ENCODE measurements around the gene PAK4.

DNA sequence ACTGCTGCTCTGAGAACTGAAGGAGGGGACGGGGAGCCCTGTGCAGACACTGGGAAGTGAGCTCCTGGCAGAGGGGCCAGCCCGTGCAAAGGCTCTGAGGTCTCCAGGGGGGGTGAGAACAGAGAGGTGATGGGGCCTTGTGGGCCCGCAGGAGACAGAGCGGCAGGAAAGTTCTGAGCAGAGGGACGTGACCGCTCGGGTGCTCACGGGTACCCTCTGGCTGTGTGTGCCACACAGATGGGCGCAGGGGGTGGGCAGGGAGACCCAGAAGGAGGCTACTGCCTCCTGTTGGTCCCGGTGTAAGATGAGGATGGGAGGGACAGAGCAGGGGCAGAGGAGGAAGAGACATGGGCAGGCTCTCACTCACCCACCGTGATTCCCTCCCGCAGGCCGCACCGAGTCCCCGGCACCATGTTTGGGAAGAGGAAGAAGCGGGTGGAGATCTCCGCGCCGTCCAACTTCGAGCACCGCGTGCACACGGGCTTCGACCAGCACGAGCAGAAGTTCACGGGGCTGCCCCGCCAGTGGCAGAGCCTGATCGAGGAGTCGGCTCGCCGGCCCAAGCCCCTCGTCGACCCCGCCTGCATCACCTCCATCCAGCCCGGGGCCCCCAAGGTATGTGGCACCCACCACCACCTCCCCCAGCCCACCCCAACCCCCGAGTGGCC is 43.7 kb downstream of the PAK4 start:
- TF ChIP-seq, protein P1, sequence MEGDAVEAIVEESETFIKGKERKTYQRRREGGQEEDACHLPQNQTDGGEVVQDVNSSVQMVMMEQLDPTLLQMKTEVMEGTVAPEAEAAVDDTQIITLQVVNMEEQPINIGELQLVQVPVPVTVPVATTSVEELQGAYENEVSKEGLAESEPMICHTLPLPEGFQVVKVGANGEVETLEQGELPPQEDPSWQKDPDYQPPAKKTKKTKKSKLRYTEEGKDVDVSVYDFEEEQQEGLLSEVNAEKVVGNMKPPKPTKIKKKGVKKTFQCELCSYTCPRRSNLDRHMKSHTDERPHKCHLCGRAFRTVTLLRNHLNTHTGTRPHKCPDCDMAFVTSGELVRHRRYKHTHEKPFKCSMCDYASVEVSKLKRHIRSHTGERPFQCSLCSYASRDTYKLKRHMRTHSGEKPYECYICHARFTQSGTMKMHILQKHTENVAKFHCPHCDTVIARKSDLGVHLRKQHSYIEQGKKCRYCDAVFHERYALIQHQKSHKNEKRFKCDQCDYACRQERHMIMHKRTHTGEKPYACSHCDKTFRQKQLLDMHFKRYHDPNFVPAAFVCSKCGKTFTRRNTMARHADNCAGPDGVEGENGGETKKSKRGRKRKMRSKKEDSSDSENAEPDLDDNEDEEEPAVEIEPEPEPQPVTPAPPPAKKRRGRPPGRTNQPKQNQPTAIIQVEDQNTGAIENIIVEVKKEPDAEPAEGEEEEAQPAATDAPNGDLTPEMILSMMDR (IDR thresholded peaks at IDR 0.05) = no peak
- TF ChIP-seq POLR2A (IDR thresholded peaks at IDR 0.05) = no peak
